Measurements from ENCODE around the gene CDH22.

GRCh38 chr20:46150943-46151342 is 157.4 kb downstream of the CDH22 start:
- TF ChIP-seq CTCF (conservative IDR thresholded peaks at IDR 0.05) = no peak
- no peak for TF ChIP-seq ZFX (IDR thresholded peaks at IDR 0.05)

Measured in C4-2B (cell line).